ENCODE data around the gene TCAP.

DNA sequence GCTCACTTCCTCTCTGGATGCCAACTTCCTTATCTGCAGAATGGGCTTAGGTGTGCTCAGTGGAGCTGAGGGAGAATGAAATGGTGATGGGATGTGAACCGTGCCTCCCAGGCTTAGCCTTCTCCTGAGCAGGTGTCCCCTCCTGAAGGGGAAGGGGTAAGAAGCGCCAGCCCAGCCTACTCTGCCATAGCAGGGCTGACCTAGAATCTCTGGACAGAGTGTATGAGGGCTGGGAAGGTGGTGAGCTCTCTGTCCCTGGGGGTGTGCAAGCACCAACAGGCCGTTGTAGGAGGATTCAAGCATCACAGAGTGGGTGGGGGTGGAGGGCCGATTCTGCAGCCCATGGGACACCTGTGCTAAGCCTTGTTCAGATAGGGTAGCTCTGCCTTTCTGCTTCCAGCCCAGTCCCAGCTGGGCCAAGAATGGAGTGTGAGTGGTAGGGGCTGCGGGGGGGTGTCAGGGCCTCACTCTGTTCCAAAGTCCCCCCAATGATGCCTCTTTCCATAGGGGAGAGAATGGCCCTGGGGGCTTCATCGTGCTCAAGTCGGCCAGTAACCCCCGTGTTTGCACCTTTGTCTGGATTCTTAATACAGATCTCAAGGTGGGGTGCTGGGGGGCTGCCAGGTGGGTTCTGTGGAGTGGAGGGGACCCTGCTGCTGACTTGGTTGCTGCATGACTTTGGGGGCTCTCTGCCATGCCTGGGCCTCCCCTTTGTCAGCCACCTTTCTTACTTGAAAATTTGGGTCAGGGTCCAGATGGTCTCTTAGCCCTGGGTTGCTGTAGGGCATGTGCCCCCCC, 3.2 kb upstream of the TCAP start:
- TF ChIP-seq CTCF (IDR thresholded peaks at IDR 0.05) (no peak), POLR2A (IDR thresholded peaks at IDR 0.05) (no peak), POLR2AphosphoS5 (IDR thresholded peaks at IDR 0.05) (no peak)

Data from gastroesophageal sphincter (tissue), 3 donors.